Measurements from ENCODE around the gene ENPP7.
"Not testable (repeated sequence)": the region's sequence is repeated elsewhere in the genome, so short reads cannot be mapped to it uniquely, and the experiment has no call there.

The ENPP7 gene

GRCh38 chr17:79771276-79771675 is 40.5 kb downstream of the ENPP7 start:
- TF ChIP-seq, protein P1, sequence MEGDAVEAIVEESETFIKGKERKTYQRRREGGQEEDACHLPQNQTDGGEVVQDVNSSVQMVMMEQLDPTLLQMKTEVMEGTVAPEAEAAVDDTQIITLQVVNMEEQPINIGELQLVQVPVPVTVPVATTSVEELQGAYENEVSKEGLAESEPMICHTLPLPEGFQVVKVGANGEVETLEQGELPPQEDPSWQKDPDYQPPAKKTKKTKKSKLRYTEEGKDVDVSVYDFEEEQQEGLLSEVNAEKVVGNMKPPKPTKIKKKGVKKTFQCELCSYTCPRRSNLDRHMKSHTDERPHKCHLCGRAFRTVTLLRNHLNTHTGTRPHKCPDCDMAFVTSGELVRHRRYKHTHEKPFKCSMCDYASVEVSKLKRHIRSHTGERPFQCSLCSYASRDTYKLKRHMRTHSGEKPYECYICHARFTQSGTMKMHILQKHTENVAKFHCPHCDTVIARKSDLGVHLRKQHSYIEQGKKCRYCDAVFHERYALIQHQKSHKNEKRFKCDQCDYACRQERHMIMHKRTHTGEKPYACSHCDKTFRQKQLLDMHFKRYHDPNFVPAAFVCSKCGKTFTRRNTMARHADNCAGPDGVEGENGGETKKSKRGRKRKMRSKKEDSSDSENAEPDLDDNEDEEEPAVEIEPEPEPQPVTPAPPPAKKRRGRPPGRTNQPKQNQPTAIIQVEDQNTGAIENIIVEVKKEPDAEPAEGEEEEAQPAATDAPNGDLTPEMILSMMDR (IDR thresholded peaks at IDR 0.05; ENCODE audit: insufficient read depth, low read depth, low read length, missing control alignments): no peak
- no peak for DNase-seq (ENCODE audit: low read depth)
- H3K4me3 ChIP-seq (ENCODE audit: low read length): no peak overlapping the region

GRCh38 chr17:79772726-79773125 is 42.0 kb downstream of the ENPP7 start:
- not testable (repeated sequence) for H3K4me3 ChIP-seq (ENCODE audit: low read length)

DNA sequence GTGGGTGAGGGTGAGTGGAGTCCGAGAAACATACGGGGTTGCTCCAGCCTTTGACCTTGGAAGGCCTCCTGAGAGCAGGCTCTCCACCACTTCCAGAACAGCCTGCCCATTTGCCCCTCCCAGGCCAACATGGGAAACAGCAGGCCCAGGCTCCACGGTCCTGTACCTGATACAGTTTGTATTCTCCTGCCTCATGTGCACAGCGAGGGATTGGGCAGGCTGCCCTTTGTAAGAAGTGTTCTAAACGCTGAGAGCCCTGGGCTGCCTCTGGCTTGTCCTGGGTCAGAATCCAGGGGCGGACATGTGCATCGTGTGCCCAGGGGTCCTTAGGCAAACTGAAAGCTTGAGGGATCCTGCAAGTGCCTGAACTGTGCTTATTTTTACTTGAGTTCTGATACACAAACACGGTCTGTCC is 43.8 kb downstream of the ENPP7 start:
- no peak for DNase-seq (ENCODE audit: low read depth)
- no peak overlapping the region for H3K4me3 ChIP-seq (ENCODE audit: low read length)
- TF ChIP-seq, protein P1 (IDR thresholded peaks at IDR 0.05; ENCODE audit: insufficient read depth, low read depth, low read length, missing control alignments): no peak

More at GRCh38 chr17:79772726-79773125, 42.0 kb downstream of the ENPP7 start:
- not testable (repeated sequence) for DNase-seq (ENCODE audit: low read depth)

GRCh38 chr17:79775632-79776031 is 44.9 kb downstream of the ENPP7 start:
- TF ChIP-seq, protein P1 (IDR thresholded peaks at IDR 0.05; ENCODE audit: insufficient read depth, low read depth, low read length, missing control alignments): no peak
- no peak overlapping the region for H3K4me3 ChIP-seq (ENCODE audit: low read length)
- DNase-seq (ENCODE audit: low read depth): no peak

DNA sequence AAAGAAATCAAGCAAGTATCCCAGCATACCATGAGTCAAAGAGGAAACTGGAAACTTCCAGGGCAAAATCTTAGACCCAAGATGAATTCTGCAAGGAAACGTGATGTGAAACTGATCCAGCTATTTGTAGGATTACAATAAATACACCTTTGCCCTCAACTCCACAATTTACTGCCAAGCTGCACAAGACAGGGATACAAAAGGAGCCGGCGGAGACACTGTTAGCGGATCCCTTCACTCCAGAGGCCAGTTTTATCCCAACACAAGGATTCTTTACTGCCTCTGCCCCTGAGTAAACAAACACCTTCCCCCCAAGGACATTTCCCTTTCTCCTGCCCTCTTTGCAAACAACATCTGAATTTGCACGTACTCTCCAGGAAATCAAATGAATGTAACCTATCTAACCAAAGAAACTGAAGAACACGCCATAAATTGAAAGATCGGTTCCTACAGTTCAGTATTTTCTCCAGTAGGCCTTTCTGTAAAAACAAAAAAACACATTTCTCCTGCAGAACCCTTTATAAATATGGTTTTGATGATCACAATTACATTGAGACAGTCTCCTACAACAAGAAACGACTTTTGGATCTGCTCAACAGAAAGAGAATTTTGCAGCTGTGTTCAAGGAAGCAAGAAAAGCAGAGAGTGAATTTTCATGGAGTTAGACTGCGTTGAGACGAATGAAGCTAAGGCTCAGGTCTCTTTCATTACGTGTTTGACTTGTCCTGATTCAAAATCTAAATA is 45.8 kb downstream of the ENPP7 start:
- TF ChIP-seq, protein P1 (IDR thresholded peaks at IDR 0.05; ENCODE audit: insufficient read depth, low read depth, low read length, missing control alignments): no peak
- H3K4me3 ChIP-seq (ENCODE audit: low read length): no peak overlapping the region
- no peak for DNase-seq (ENCODE audit: low read depth)

GRCh38 chr17:79777120-79777893 is 46.6 kb downstream of the ENPP7 start:
- TF ChIP-seq, protein P1 (IDR thresholded peaks at IDR 0.05; ENCODE audit: insufficient read depth, low read depth, low read length, missing control alignments): no peak
- no peak for DNase-seq (ENCODE audit: low read depth)
- peak overlapping the region; percentile 37 for H3K4me3 ChIP-seq (ENCODE audit: low read length)

DNA sequence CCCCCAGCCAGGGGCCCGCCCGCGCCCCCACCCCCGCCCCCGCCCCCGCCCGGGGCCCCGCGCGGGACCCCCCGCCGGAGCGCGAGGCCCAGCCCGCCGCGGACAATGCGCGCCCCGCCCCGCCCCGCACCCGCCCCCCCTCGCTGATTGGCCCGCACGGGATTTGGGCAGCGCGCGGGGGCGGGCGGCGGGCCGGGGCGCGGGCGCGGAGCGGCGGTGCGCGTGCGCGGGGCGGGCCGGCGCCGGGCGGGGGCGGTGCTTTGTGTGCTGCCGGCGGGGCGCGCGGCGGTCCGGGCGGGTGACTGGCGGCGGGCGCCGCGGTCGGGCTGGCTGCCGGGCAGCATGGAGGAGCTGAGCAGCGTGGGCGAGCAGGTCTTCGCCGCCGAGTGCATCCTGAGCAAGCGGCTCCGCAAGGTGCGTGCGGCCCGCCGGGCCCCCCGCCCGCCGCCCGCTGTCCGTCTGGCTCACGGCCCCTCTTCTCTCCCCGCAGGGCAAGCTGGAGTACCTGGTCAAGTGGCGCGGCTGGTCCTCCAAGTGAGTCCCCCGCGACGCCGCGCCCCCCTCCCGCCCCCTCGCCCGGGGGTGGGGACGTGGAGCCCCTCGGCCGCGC is 47.3 kb downstream of the ENPP7 start, which contains the start of gene CBX2:
Gene CBX2, plus strand, starts transcription at position 255 of the 610 bp plus-strand sequence. Its CDS starts 88 bp downstream, at position 343.
- H3K4me3 ChIP-seq (ENCODE audit: low read length): peak within 1 kb of the TSS; percentile 39
- TF ChIP-seq, protein P1 (IDR thresholded peaks at IDR 0.05; ENCODE audit: insufficient read depth, low read depth, low read length, missing control alignments): no peak
- peak; percentile 75 for DNase-seq (ENCODE audit: low read depth)

Measured in epithelial cell of esophagus (primary cell).